HG03460 (cell line): ENCODE results near the gene ZDHHC11.
"Not testable (repeated sequence)": the region's sequence is repeated elsewhere in the genome, so short reads cannot be mapped to it uniquely, and the experiment has no call there.

ENCODE experiments used
- ATAC-seq: cut with Tn5 transposase; IDR thresholded peaks from one replicate; pipeline ENCODE4 v1.9.1; 2021; ENCODE audit not compliant: unreplicated experiment

The ZDHHC11 gene

GRCh38 chr5:763998-764781 is 86.6 kb downstream of the ZDHHC11 start:
- ATAC-seq = no peak

- no peak for ATAC-seq
Measured at GRCh38 chr5:763397-763796, 87.4 kb downstream of the ZDHHC11 start.

GRCh38 chr5:762996-763395 is 87.8 kb downstream of the ZDHHC11 start:
- not testable (repeated sequence) for ATAC-seq

- no peak for ATAC-seq
Measured at GRCh38 chr5:761854-762710, 88.7 kb downstream of the ZDHHC11 start.

- ATAC-seq = no peak
Measured at GRCh38 chr5:761059-761771, 89.6 kb downstream of the ZDHHC11 start.

GRCh38 chr5:760363-761058 is 90.3 kb downstream of the ZDHHC11 start:
- no peak for ATAC-seq

GRCh38 chr5:759781-760362 is 90.9 kb downstream of the ZDHHC11 start:
- no peak for ATAC-seq

- ATAC-seq = no peak
Measured at GRCh38 chr5:759111-759751, 91.6 kb downstream of the ZDHHC11 start.

GRCh38 chr5:758698-759053 is 92.1 kb downstream of the ZDHHC11 start:
- no peak for ATAC-seq

GRCh38 chr5:757931-758697 is 92.7 kb downstream of the ZDHHC11 start:
- no peak for ATAC-seq

GRCh38 chr5:757346-757930 is 93.3 kb downstream of the ZDHHC11 start:
- ATAC-seq = no peak

GRCh38 chr5:756865-757345 is 93.9 kb downstream of the ZDHHC11 start:
- ATAC-seq = no peak

- no peak for ATAC-seq
Measured at GRCh38 chr5:756171-756570, 94.6 kb downstream of the ZDHHC11 start.

GRCh38 chr5:754143-754632 is 96.6 kb downstream of the ZDHHC11 start:
- ATAC-seq = not testable (repeated sequence)

- not testable (repeated sequence) for ATAC-seq
Measured at GRCh38 chr5:753567-754142, 97.1 kb downstream of the ZDHHC11 start.

GRCh38 chr5:752532-753115 is 98.2 kb downstream of the ZDHHC11 start:
- ATAC-seq = not testable (repeated sequence)

GRCh38 chr5:751992-752391 is 98.8 kb downstream of the ZDHHC11 start:
- not testable (repeated sequence) for ATAC-seq

- no peak for ATAC-seq
Measured at GRCh38 chr5:751496-751895, 99.3 kb downstream of the ZDHHC11 start.
